Tibial artery (tissue), 4 donors: ENCODE data around the gene STAP2.

Source experiments
- DNase-seq, 2 donors: peaks; one replicate each; pipeline ENCODE4 v3.0.0-alpha.2; 2019
- H3K27ac ChIP-seq, 2 donors: fragments of 200-600 bp; sonication (generic) in 1 of 2; 1 replicate in 1 of 2; 2 replicates in 1 of 2; pipeline ENCODE4 v1.5.1; 2018 to 2019; ENCODE audit warnings: mild to moderate bottlenecking in 1 of 2
- H3K27me3 ChIP-seq, 2 donors: fragments of 200-600 bp; sonication (generic) in 1 of 2; one replicate each; pipeline versions ENCODE4 v1.5.1 to v1.6.0; 2016 to 2019
- H3K36me3 ChIP-seq, 3 donors: fragments of 200-600 bp; sonication (generic) in 2 of 3; one replicate each; pipeline ENCODE4 v1.5.1; 2016 to 2019; ENCODE audit warnings: mild to moderate bottlenecking in 2 of 3
- H3K4me1 ChIP-seq, 4 donors: fragments of 200-600 bp; sonication (generic) in 2 of 4; 1 replicate in 3 of 4; 2 replicates in 1 of 4; pipeline ENCODE4 v1.5.1; 2016 to 2019
- H3K4me3 ChIP-seq, 2 donors: fragments of 200-600 bp; sonication (generic) in 1 of 2; 1 replicate in 1 of 2; 2 replicates in 1 of 2; pipeline ENCODE4 v1.5.1; 2018 to 2019; ENCODE audit warnings: mild to moderate bottlenecking in 2 of 2
- H3K9me3 ChIP-seq, 3 donors: fragments of 200-600 bp; sonication (generic) in 1 of 3; one replicate each; pipeline ENCODE4 v1.5.1; 2016 to 2019
- CTCF ChIP-seq, 2 experiments: fragments of 200-600 bp in 1 of 2; fragments of 450-650 bp in 1 of 2; IDR thresholded peaks; one replicate each; pipeline ENCODE4 v1.5.1; 2017 to 2019; ENCODE audit warnings: antibody characterized with exemption in 2 of 2, mild to moderate bottlenecking in 1 of 2, moderate library complexity in 1 of 2
- intact Hi-C: fragments of 100-400 bp; cut with DNase I; formaldehyde crosslinking; loops from one replicate; pipeline ENCODE4 v1.15.0; 2023; ENCODE audit warnings: low total_unique reads

STAP2 gene

GRCh38 chr19:4310247-4311121 is 28.1 kb downstream of the STAP2 start:
- TF ChIP-seq CTCF (IDR thresholded peaks at IDR 0.05), result no peak
- Histone ChIP-seq H3K4me3 (no peak overlapping the region), H3K36me3 (no peaks in the 10 kb centered on the region), H3K27ac (no peak overlapping the region), H3K27me3 (peaks cover 0 to 40% of the 10 kb centered on the region in 2 donors), H3K4me1 (no peaks in the 10 kb centered on the region), H3K9me3 (no peaks in the 10 kb centered on the region)
- DNase-seq, result no peak
- intact Hi-C loops, result no loop called here

DNA sequence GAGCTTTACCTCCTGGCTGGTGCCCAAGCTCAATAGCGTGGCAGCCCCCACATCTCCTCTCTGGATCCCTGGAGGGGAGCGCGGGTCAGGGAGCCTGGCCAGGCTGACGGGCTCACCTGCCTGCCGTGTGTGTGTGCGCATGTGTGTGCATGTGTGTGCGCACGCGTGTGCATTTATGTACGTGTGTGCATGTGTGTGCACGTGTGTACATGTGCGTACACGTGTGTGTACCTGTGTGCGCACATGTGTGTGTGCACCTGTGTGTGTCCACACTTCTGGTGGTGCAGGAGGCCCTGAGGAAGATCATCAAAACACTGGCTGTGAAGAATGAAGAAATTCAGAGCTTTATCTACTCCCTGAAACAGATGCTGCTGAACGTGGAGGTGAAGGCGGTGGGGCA is 33.0 kb downstream of the STAP2 start:
- Histone ChIP-seq H3K36me3 (no peaks in the 10 kb centered on the region), H3K4me3 (no peak overlapping the region), H3K27ac (no peak overlapping the region), H3K27me3 (peaks cover 0 to 58% of the 10 kb centered on the region in 2 donors), H3K4me1 (peaks cover 0 to 6% (median 2%) of the 10 kb centered on the region in 4 donors), H3K9me3 (no peaks in the 10 kb centered on the region)
- no peak for TF ChIP-seq CTCF (IDR thresholded peaks at IDR 0.05)
- no peak for DNase-seq
- intact Hi-C loops, result no loop called here

GRCh38 chr19:4305257-4305612 is 33.4 kb downstream of the STAP2 start:
- Histone ChIP-seq H3K27me3 (peaks cover 0 to 55% of the 10 kb centered on the region in 2 donors), H3K36me3 (no peaks in the 10 kb centered on the region), H3K4me3 (no peak overlapping the region), H3K4me1 (peaks cover 0 to 6% (median 2%) of the 10 kb centered on the region in 4 donors), H3K9me3 (no peaks in the 10 kb centered on the region), H3K27ac (no peak overlapping the region)
- DNase-seq, result no peak
- TF ChIP-seq CTCF (IDR thresholded peaks at IDR 0.05), result no peak
- intact Hi-C loops, result no loop called here

DNA sequence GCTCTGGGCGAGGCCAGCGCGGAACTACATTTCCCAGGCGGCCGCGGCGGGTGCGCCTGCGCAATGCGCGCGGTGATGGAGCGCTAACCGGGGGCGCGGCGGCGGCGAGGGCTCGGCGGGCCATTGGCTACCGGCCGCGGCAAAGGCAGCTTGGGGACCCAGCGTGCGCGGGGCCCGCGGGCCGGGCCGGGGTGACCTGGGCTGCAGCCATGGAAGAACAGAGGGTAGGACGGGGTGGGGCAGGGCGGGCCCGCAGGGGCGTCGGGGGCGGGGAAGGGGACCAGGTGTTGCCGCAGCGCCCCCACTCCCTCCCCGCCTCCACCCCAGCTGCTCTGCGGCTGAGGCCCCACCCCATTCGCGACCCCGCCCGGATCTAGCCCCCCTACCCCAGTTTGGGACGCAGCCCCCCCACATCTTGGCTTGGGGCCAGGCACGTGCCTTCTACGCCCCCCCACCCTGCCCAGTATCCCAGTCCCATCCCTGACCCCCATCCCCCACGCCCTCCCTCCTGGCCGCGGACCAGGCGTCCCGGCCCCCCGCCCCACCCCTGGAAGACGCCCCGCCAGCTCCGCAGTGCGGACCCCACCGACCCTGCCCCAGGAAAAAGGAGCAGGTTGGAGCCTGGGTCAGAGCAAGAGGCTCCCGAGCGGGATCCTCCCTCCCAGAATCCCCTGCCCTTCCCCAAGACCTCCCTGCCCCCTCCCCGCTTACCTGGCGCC is 33.9 kb downstream of the STAP2 start, which contains the start of gene FSD1:
FSD1 (plus strand) TSS at position 61 of the 719 bp plus-strand sequence; CDS start at position 210, 149 bp downstream.
- DNase-seq, result no peak

More for the DNA sequence above, 33.9 kb downstream of the STAP2 start, which contains the start of gene FSD1:
- H3K27me3 ChIP-seq, result peaks cover 0 to 56% of the 10 kb centered on the region in 2 donors
- H3K27ac ChIP-seq, result no peak within 1 kb of the TSS
- H3K4me3 ChIP-seq, result peak within 1 kb of the TSS in 1 of 2 donors; percentile 25
- H3K9me3 ChIP-seq, result no peaks in the 10 kb centered on the region
- no peaks in the 10 kb centered on the region for H3K36me3 ChIP-seq
- intact Hi-C loops, result no loop called here
- no peak for TF ChIP-seq CTCF (IDR thresholded peaks at IDR 0.05)
- H3K4me1 ChIP-seq, result peaks cover 0 to 6% (median 2%) of the 10 kb centered on the region in 4 donors
